ENCODE measurements around the gene HMGXB4.

Gene HMGXB4

GRCh38 chr22:35225010-35225409 is 32.3 kb upstream of the HMGXB4 start:
- DNase-seq (ENCODE audit: extremely low read depth, insufficient read length), result no peak
- Histone ChIP-seq H3K36me3 (ENCODE audit: control insufficient read depth, insufficient read depth, low read length) (no peaks in the 10 kb centered on the region), H3K27me3 (replicated peaks; ENCODE audit: control insufficient read depth, insufficient read depth, low read length) (no peaks in the 10 kb centered on the region), H3K4me3 (replicated peaks; ENCODE audit: low read depth, low read length) (no peak overlapping the region)
- TF ChIP-seq CTCF (IDR thresholded peaks at IDR 0.05; ENCODE audit: insufficient read depth, low read length, poor library complexity, severe bottlenecking), result no peak

GRCh38 chr22:35226958-35227647 is 30.2 kb upstream of the HMGXB4 start:
- TF ChIP-seq CTCF (IDR thresholded peaks at IDR 0.05; ENCODE audit: insufficient read depth, low read length, poor library complexity, severe bottlenecking), result no peak
- no peaks in the 10 kb centered on the region for H3K27me3 ChIP-seq (replicated peaks; ENCODE audit: control insufficient read depth, insufficient read depth, low read length)

GRCh38 chr22:35229865-35230264 is 27.4 kb upstream of the HMGXB4 start:
- DNase-seq (ENCODE audit: extremely low read depth, insufficient read length), result no peak
- H3K4me3 ChIP-seq (replicated peaks; ENCODE audit: low read depth, low read length), result no peak overlapping the region
- no peak for TF ChIP-seq CTCF (IDR thresholded peaks at IDR 0.05; ENCODE audit: insufficient read depth, low read length, poor library complexity, severe bottlenecking)

More at GRCh38 chr22:35226958-35227647, 30.2 kb upstream of the HMGXB4 start:
- no peaks in the 10 kb centered on the region for H3K36me3 ChIP-seq (ENCODE audit: control insufficient read depth, insufficient read depth, low read length)
- DNase-seq (ENCODE audit: extremely low read depth, insufficient read length), result no peak
- no peak overlapping the region for H3K4me3 ChIP-seq (replicated peaks; ENCODE audit: low read depth, low read length)

GRCh38 chr22:35230417-35230816 is 26.9 kb upstream of the HMGXB4 start:
- Histone ChIP-seq H3K27me3 (replicated peaks; ENCODE audit: control insufficient read depth, insufficient read depth, low read length) (no peaks in the 10 kb centered on the region), H3K4me3 (replicated peaks; ENCODE audit: low read depth, low read length) (peak overlapping the region; percentile 32), H3K36me3 (ENCODE audit: control insufficient read depth, insufficient read depth, low read length) (no peaks in the 10 kb centered on the region)
- DNase-seq (ENCODE audit: extremely low read depth, insufficient read length), result no peak
- no peak for TF ChIP-seq CTCF (IDR thresholded peaks at IDR 0.05; ENCODE audit: insufficient read depth, low read length, poor library complexity, severe bottlenecking)

More at GRCh38 chr22:35229865-35230264, 27.4 kb upstream of the HMGXB4 start:
- Histone ChIP-seq H3K27me3 (replicated peaks; ENCODE audit: control insufficient read depth, insufficient read depth, low read length) (no peaks in the 10 kb centered on the region), H3K36me3 (ENCODE audit: control insufficient read depth, insufficient read depth, low read length) (no peaks in the 10 kb centered on the region)

- peak; percentile 24 for DNase-seq (ENCODE audit: extremely low read depth, insufficient read length)
- Histone ChIP-seq H3K27me3 (replicated peaks; ENCODE audit: control insufficient read depth, insufficient read depth, low read length) (no peaks in the 10 kb centered on the region), H3K36me3 (ENCODE audit: control insufficient read depth, insufficient read depth, low read length) (no peaks in the 10 kb centered on the region), H3K4me3 (replicated peaks; ENCODE audit: low read depth, low read length) (peak overlapping the region; percentile 32)
- TF ChIP-seq CTCF (IDR thresholded peaks at IDR 0.05; ENCODE audit: insufficient read depth, low read length, poor library complexity, severe bottlenecking), result no peak
Observed at GRCh38 chr22:35230839-35231584, 26.3 kb upstream of the HMGXB4 start.
